ENCODE data around the gene RBBP8.

GRCh38 chr18:22932885-22933205, 283 bp upstream of the RBBP8 start:
- TF ChIP-seq CTCF (IDR thresholded peaks at IDR 0.05; ENCODE audit: insufficient read depth, low read length, poor library complexity, severe bottlenecking) (no peak), EZH2phosphoT487 (conservative IDR thresholded peaks at IDR 0.05; ENCODE audit: low read length) (no peak)
